Stimulated activated memory B cell treated with anti-CD40 and anti-IgM and Interleukin-4, amounts not matched to agents 10 μg/mL and 1 μg/mL and 100 μg/mL, for 72 hours (primary cell): ENCODE results near the gene LRRC8E.

Experiments
- ATAC-seq: fragments of 150-1000 bp; cut with Tn5 transposase; 2 replicates; pipeline ENCODE4 v1.10.0; 2021
- H3K27ac Mint-ChIP-seq: one replicate; pipeline ENCODE4 v1.8.0; 2022; ENCODE audit warnings: mild to moderate bottlenecking, mixed read lengths
- H3K27me3 Mint-ChIP-seq: one replicate; pipeline ENCODE4 v1.8.0; 2022; ENCODE audit warnings: mixed read lengths
- H3K36me3 Mint-ChIP-seq: one replicate; pipeline ENCODE4 v1.8.0; 2022; ENCODE audit warnings: mixed read lengths
- H3K4me1 Mint-ChIP-seq: one replicate; pipeline ENCODE4 v1.8.0; 2022; ENCODE audit warnings: mixed read lengths
- H3K4me3 Mint-ChIP-seq: one replicate; pipeline ENCODE4 v1.8.0; 2022; ENCODE audit warnings: mild to moderate bottlenecking, moderate library complexity, mixed read lengths
- H3K9me3 Mint-ChIP-seq: one replicate; pipeline ENCODE4 v1.8.0; 2022; ENCODE audit warnings: mixed read lengths

LRRC8E gene

GRCh38 chr19:7870571-7871436 lies 17.5 kb upstream of the LRRC8E start:
- peaks cover 75% of the 10 kb centered on the region for H3K27me3 Mint-ChIP-seq
- H3K4me1 Mint-ChIP-seq, result peaks cover 42% of the 10 kb centered on the region
- peak overlapping the region; percentile 53 for H3K4me3 Mint-ChIP-seq
- H3K9me3 Mint-ChIP-seq, result peaks cover 16% of the 10 kb centered on the region
- H3K27ac Mint-ChIP-seq, result no peak overlapping the region
- no peak for ATAC-seq
- peaks cover 7% of the 10 kb centered on the region for H3K36me3 Mint-ChIP-seq

GRCh38 chr19:7871437-7872305 lies 16.6 kb upstream of the LRRC8E start:
- Mint-ChIP-seq H3K36me3 (peaks cover 7% of the 10 kb centered on the region), H3K9me3 (peaks cover 16% of the 10 kb centered on the region), H3K27ac (no peak overlapping the region), H3K4me3 (peak overlapping the region; percentile 53), H3K27me3 (peaks cover 72% of the 10 kb centered on the region), H3K4me1 (peaks cover 42% of the 10 kb centered on the region)
- ATAC-seq, result peak; percentile 28

- Mint-ChIP-seq H3K27ac (no peak overlapping the region), H3K4me3 (no peak overlapping the region), H3K36me3 (peaks cover 7% of the 10 kb centered on the region), H3K9me3 (peaks cover 16% of the 10 kb centered on the region), H3K27me3 (peaks cover 63% of the 10 kb centered on the region), H3K4me1 (peaks cover 42% of the 10 kb centered on the region)
- ATAC-seq, result no peak
These were observed 15.8 kb upstream of the LRRC8E start for GRCh38 chr19:7872306-7873204.

- Mint-ChIP-seq H3K9me3 (peaks cover 16% of the 10 kb centered on the region), H3K4me1 (peaks cover 40% of the 10 kb centered on the region), H3K4me3 (peak overlapping the region; percentile 39), H3K27me3 (peaks cover 58% of the 10 kb centered on the region), H3K36me3 (peaks cover 7% of the 10 kb centered on the region), H3K27ac (no peak overlapping the region)
- ATAC-seq, result no peak
These were observed 14.8 kb upstream of the LRRC8E start for GRCh38 chr19:7873304-7874075.

- Mint-ChIP-seq H3K9me3 (peaks cover 16% of the 10 kb centered on the region), H3K27me3 (peaks cover 58% of the 10 kb centered on the region), H3K36me3 (peaks cover 7% of the 10 kb centered on the region), H3K4me3 (peak within 1 kb of the TSS; percentile 51), H3K27ac (no peak within 1 kb of the TSS), H3K4me1 (peaks cover 34% of the 10 kb centered on the region)
- no peak for ATAC-seq
These were observed 14.0 kb upstream of the LRRC8E start, which contains the start of gene PRR36 for GRCh38 chr19:7874076-7874896. Gene PRR36 (minus strand): TSS chr19:7874390. CDS start chr19:7873689, 701 bp downstream.

- Mint-ChIP-seq H3K9me3 (peaks cover 15% of the 10 kb centered on the region), H3K36me3 (peaks cover 7% of the 10 kb centered on the region), H3K27ac (no peak overlapping the region), H3K4me3 (no peak overlapping the region), H3K27me3 (peaks cover 54% of the 10 kb centered on the region), H3K4me1 (peaks cover 32% of the 10 kb centered on the region)
- ATAC-seq, result no peak
These were observed 13.4 kb upstream of the LRRC8E start for GRCh38 chr19:7874897-7875273.

- H3K36me3 Mint-ChIP-seq, result no peaks in the 10 kb centered on the region
- ATAC-seq, result no peak
- peaks cover 11% of the 10 kb centered on the region for H3K4me1 Mint-ChIP-seq
- no peak overlapping the region for H3K4me3 Mint-ChIP-seq
- H3K9me3 Mint-ChIP-seq, result peaks cover 3% of the 10 kb centered on the region
- H3K27ac Mint-ChIP-seq, result no peak overlapping the region
- H3K27me3 Mint-ChIP-seq, result peaks cover 30% of the 10 kb centered on the region
These were observed 11.0 kb upstream of the LRRC8E start for GRCh38 chr19:7877249-7877836.

GRCh38 chr19:7879111-7879807 lies 9.1 kb upstream of the LRRC8E start:
- H3K36me3 Mint-ChIP-seq, result no peaks in the 10 kb centered on the region
- no peak overlapping the region for H3K4me3 Mint-ChIP-seq
- no peak for ATAC-seq
- H3K27ac Mint-ChIP-seq, result no peak overlapping the region
- peaks cover 3% of the 10 kb centered on the region for H3K9me3 Mint-ChIP-seq
- H3K27me3 Mint-ChIP-seq, result peaks cover 17% of the 10 kb centered on the region
- H3K4me1 Mint-ChIP-seq, result no peaks in the 10 kb centered on the region

GRCh38 chr19:7879836-7880235 lies 8.5 kb upstream of the LRRC8E start:
- Mint-ChIP-seq H3K4me3 (no peak overlapping the region), H3K4me1 (no peaks in the 10 kb centered on the region), H3K36me3 (no peaks in the 10 kb centered on the region), H3K9me3 (peaks cover 3% of the 10 kb centered on the region), H3K27ac (no peak overlapping the region), H3K27me3 (peaks cover 12% of the 10 kb centered on the region)
- ATAC-seq, result no peak

- H3K27ac Mint-ChIP-seq, result no peak overlapping the region
- no peaks in the 10 kb centered on the region for H3K4me1 Mint-ChIP-seq
- no peaks in the 10 kb centered on the region for H3K36me3 Mint-ChIP-seq
- no peak for ATAC-seq
- H3K27me3 Mint-ChIP-seq, result peaks cover 2% of the 10 kb centered on the region
- peaks cover 3% of the 10 kb centered on the region for H3K9me3 Mint-ChIP-seq
- no peak overlapping the region for H3K4me3 Mint-ChIP-seq
These were observed 6.4 kb upstream of the LRRC8E start for GRCh38 chr19:7881910-7882309.

GRCh38 chr19:7883105-7883504 lies 5.2 kb upstream of the LRRC8E start:
- no peaks in the 10 kb centered on the region for H3K36me3 Mint-ChIP-seq
- H3K27ac Mint-ChIP-seq, result no peak overlapping the region
- ATAC-seq, result no peak
- no peaks in the 10 kb centered on the region for H3K4me1 Mint-ChIP-seq
- peaks cover 3% of the 10 kb centered on the region for H3K9me3 Mint-ChIP-seq
- no peak overlapping the region for H3K4me3 Mint-ChIP-seq
- H3K27me3 Mint-ChIP-seq, result peaks cover 14% of the 10 kb centered on the region

- Mint-ChIP-seq H3K9me3 (peaks cover 3% of the 10 kb centered on the region), H3K27ac (no peak overlapping the region), H3K4me1 (no peaks in the 10 kb centered on the region), H3K4me3 (no peak overlapping the region), H3K36me3 (no peaks in the 10 kb centered on the region), H3K27me3 (peaks cover 19% of the 10 kb centered on the region)
- ATAC-seq, result no peak
These were observed 4.3 kb upstream of the LRRC8E start for GRCh38 chr19:7883796-7884570.
